ENCODE measurements around the gene LIPT1. TPM values are rescaled to one million over a fixed set of nuclear protein-coding genes. Genes with fewer than 3 reads are reported as not detected.
"Not testable (repeated sequence)": the region's sequence is repeated elsewhere in the genome, so short reads cannot be mapped to it uniquely, and the experiment has no call there.

LIPT1 gene
- total RNA-seq, 1 donor = 9.8 TPM

- H3K36me3 ChIP-seq (ENCODE audit: insufficient read depth, low read length) = peaks cover 9% of the 10 kb centered on the region
- no peak overlapping the region for H3K27ac ChIP-seq (ENCODE audit: low read depth, low read length)
- H3K9me3 ChIP-seq (ENCODE audit: low read depth, low read length) = no peaks in the 10 kb centered on the region
- TF ChIP-seq, protein P1, sequence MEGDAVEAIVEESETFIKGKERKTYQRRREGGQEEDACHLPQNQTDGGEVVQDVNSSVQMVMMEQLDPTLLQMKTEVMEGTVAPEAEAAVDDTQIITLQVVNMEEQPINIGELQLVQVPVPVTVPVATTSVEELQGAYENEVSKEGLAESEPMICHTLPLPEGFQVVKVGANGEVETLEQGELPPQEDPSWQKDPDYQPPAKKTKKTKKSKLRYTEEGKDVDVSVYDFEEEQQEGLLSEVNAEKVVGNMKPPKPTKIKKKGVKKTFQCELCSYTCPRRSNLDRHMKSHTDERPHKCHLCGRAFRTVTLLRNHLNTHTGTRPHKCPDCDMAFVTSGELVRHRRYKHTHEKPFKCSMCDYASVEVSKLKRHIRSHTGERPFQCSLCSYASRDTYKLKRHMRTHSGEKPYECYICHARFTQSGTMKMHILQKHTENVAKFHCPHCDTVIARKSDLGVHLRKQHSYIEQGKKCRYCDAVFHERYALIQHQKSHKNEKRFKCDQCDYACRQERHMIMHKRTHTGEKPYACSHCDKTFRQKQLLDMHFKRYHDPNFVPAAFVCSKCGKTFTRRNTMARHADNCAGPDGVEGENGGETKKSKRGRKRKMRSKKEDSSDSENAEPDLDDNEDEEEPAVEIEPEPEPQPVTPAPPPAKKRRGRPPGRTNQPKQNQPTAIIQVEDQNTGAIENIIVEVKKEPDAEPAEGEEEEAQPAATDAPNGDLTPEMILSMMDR (IDR thresholded peaks at IDR 0.05; ENCODE audit: extremely low read depth, low read depth, low read length) = no peak
- H3K79me2 ChIP-seq (ENCODE audit: insufficient read depth, low read length) = peaks cover 67% of the 10 kb centered on the region
- no peak overlapping the region for H2AFZ ChIP-seq (ENCODE audit: low read length)
- no peak for DNase-seq (ENCODE audit: insufficient read length, low spot score, missing footprints)
- peaks cover under 1% of the 10 kb centered on the region for H3K4me1 ChIP-seq (ENCODE audit: insufficient read depth, low read length)
- no peak overlapping the region for H3K4me3 ChIP-seq (ENCODE audit: insufficient read depth, low read length)
- peaks cover 4% of the 10 kb centered on the region for H4K20me1 ChIP-seq (ENCODE audit: insufficient read depth, low read length)
- no peaks in the 10 kb centered on the region for H3K27me3 ChIP-seq (ENCODE audit: insufficient read depth, low read length)
- no peak overlapping the region for H3K4me2 ChIP-seq (ENCODE audit: insufficient read depth, low read length)
These were observed 32.2 kb downstream of the LIPT1 start for GRCh38 chr2:99187011-99187410.

- Histone ChIP-seq H3K4me1 (ENCODE audit: insufficient read depth, low read length) (no peaks in the 10 kb centered on the region), H3K27ac (ENCODE audit: low read depth, low read length) (no peak overlapping the region), H3K4me2 (ENCODE audit: insufficient read depth, low read length) (no peak overlapping the region), H4K20me1 (ENCODE audit: insufficient read depth, low read length) (peaks cover 4% of the 10 kb centered on the region), H3K79me2 (ENCODE audit: insufficient read depth, low read length) (peaks cover 53% of the 10 kb centered on the region), H3K9me3 (ENCODE audit: low read depth, low read length) (no peaks in the 10 kb centered on the region), H2AFZ (ENCODE audit: low read length) (no peak overlapping the region), H3K4me3 (ENCODE audit: insufficient read depth, low read length) (no peak overlapping the region), H3K27me3 (ENCODE audit: insufficient read depth, low read length) (no peaks in the 10 kb centered on the region), H3K36me3 (ENCODE audit: insufficient read depth, low read length) (peaks cover 12% of the 10 kb centered on the region)
- no peak for DNase-seq (ENCODE audit: insufficient read length, low spot score, missing footprints)
- TF ChIP-seq, protein P1 (IDR thresholded peaks at IDR 0.05; ENCODE audit: extremely low read depth, low read depth, low read length) = no peak
These were observed 33.6 kb downstream of the LIPT1 start for GRCh38 chr2:99188357-99188756.

GRCh38 chr2:99190548-99190947 is 35.8 kb downstream of the LIPT1 start:
- Histone ChIP-seq H3K27me3 (ENCODE audit: insufficient read depth, low read length) (no peaks in the 10 kb centered on the region), H4K20me1 (ENCODE audit: insufficient read depth, low read length) (peaks cover 4% of the 10 kb centered on the region), H3K9me3 (ENCODE audit: low read depth, low read length) (no peaks in the 10 kb centered on the region), H3K4me2 (ENCODE audit: insufficient read depth, low read length) (no peak overlapping the region), H3K27ac (ENCODE audit: low read depth, low read length) (no peak overlapping the region), H3K36me3 (ENCODE audit: insufficient read depth, low read length) (peaks cover 21% of the 10 kb centered on the region), H3K4me3 (ENCODE audit: insufficient read depth, low read length) (no peak overlapping the region), H3K4me1 (ENCODE audit: insufficient read depth, low read length) (no peaks in the 10 kb centered on the region), H2AFZ (ENCODE audit: low read length) (no peak overlapping the region), H3K79me2 (ENCODE audit: insufficient read depth, low read length) (peaks cover 32% of the 10 kb centered on the region)
- no peak for DNase-seq (ENCODE audit: insufficient read length, low spot score, missing footprints)
- TF ChIP-seq, protein P1 (IDR thresholded peaks at IDR 0.05; ENCODE audit: extremely low read depth, low read depth, low read length) = no peak

DNA sequence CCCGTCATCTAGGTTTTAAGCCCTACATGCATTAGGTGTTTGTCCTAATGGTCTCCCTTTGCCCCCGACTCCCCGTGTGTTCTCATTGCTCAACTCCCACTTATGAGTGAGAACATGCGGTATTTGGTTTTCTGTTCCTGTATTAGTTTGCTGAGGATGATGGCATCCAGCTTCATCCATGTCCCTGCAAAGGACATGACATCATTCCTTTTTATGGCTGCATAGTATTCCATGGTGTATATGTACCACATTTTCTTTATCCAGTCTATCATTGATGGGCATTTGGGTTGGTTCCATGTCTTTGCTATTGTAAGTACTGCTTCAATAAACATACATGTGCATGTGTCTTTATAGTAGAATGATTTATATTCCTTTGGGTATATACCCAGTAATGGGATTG is 37.6 kb downstream of the LIPT1 start:
- peaks cover 32% of the 10 kb centered on the region for H3K36me3 ChIP-seq (ENCODE audit: insufficient read depth, low read length)
- H2AFZ ChIP-seq (ENCODE audit: low read length); DNase-seq (ENCODE audit: insufficient read length, low spot score, missing footprints); H3K9me3 ChIP-seq (ENCODE audit: low read depth, low read length); H3K27me3 ChIP-seq (ENCODE audit: insufficient read depth, low read length); H3K4me2 ChIP-seq (ENCODE audit: insufficient read depth, low read length); H3K4me3 ChIP-seq (ENCODE audit: insufficient read depth, low read length); H3K4me1 ChIP-seq (ENCODE audit: insufficient read depth, low read length); H3K27ac ChIP-seq (ENCODE audit: low read depth, low read length); H4K20me1 ChIP-seq (ENCODE audit: insufficient read depth, low read length): not testable (repeated sequence)
- H3K79me2 ChIP-seq (ENCODE audit: insufficient read depth, low read length) = peaks cover 15% of the 10 kb centered on the region
